Measurements from ENCODE around the gene DNAH3.
"Not testable (repeated sequence)": the region's sequence is repeated elsewhere in the genome, so short reads cannot be mapped to it uniquely, and the experiment has no call there.

The DNAH3 gene

DNA sequence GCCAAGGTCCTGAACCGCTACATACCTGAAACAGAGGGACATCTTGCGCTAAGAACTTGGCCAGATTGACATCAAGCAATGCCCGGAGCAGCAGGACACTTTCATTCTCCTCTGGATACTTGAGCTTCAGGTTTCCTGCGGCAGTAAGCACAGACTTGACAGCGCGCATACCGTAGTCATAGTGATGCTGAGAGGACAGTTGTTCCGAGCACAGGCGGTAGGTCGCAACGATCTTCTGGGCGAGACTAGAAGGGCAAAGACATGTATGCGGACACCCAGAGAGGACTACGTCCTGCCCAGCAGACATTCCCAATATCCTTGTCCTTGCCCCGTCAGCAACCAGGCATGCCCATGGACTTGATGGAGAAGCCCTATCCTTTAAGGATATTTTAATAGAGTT lies 112.9 kb downstream of the DNAH3 start:
- no peak for DNase-seq
- in situ Hi-C loops (cut with MboI; ENCODE audit: low pct_unique_long_range_greater_than_20kb, low sequenced_read_pairs): no loop called here

GRCh38 chr16:21037168-21037567 lies 113.5 kb downstream of the DNAH3 start:
- DNase-seq: no peak

DNA sequence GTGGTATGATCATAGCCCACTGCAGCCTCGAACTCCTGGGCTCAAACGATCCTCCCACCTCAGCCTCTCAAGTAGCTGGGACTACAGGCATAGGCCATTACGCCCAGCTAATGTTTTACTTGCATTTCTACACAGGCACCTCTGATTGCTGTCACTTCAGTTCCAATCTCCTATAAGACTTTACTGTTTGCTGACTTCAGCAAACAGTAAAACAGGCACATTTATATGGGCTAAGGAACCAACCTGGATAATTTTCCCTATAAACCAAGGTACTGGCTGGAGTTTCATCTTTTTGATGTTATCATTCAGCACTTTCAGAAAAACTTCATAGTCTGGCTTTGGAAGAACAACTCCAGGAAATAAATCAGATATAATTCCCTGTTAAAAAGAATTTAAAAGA lies 114.2 kb downstream of the DNAH3 start:
- no peak for DNase-seq
- in situ Hi-C loops (cut with MboI; ENCODE audit: low pct_unique_long_range_greater_than_20kb, low sequenced_read_pairs): no loop called here

More at GRCh38 chr16:21037168-21037567, 113.5 kb downstream of the DNAH3 start:
- in situ Hi-C loops (cut with MboI; ENCODE audit: low pct_unique_long_range_greater_than_20kb, low sequenced_read_pairs): no loop called here

DNA sequence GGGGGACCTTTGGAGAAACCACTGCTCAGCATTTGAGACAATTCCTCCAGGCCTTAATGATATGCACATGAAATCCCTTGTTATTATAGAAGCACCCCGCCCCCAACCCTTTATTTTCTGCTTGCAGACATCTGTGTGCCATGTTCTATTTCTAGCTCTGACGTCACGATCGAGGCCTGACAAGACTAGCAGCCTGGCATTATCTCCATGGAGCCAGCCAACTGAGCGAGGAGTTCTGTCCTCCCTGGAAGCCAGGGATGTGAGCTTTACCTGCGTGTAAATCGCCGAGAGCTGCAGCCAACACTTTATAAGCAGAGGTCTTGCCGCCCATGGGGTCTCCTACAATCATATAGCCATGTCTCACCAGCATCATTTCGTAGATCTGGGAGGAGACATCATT lies 116.9 kb downstream of the DNAH3 start:
- in situ Hi-C loops (cut with MboI; ENCODE audit: low pct_unique_long_range_greater_than_20kb, low sequenced_read_pairs): no loop called here
- no peak for DNase-seq

DNA sequence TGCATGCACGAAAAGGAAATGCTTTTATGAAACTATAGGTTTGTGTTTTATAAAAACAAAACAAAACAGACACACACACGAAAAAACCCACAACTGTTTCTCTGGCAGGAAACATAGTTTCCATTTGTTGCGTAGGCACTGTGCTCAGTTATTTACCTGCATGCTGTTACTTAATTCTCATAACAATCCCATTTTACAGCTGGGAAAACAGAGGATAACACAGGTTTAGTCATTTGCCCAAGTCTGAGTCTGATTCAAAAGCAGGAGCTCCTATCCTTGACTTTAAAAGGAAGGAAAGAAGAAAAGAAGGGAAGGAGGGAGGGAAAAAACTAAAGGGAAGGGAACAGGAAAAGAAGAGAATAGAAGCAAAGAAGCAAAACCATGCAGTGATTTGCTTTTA lies 117.4 kb downstream of the DNAH3 start:
- in situ Hi-C loops (cut with MboI; ENCODE audit: low pct_unique_long_range_greater_than_20kb, low sequenced_read_pairs): no loop called here
- DNase-seq: no peak

DNA sequence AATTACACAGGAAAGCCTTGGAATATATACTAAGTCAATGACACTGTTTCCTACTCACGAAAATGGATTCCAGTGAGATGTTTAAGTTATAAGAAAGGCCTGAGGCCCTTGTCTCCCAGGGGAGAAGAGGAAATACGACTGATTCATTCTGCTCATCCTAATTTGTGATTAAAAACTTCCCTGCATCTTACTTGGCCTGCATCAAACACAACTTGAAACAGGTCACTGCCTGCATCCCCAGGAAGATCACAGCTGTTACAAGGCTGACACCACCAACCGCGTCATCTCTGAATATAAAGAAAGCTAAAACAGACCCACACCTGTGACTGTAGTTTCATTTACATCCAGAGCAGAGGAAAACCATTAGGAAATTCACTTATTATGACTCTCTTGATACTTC lies 121.9 kb downstream of the DNAH3 start:
- in situ Hi-C loops (cut with MboI; ENCODE audit: low pct_unique_long_range_greater_than_20kb, low sequenced_read_pairs): no loop called here
- DNase-seq: no peak

GRCh38 chr16:21026846-21027245 lies 123.8 kb downstream of the DNAH3 start:
- in situ Hi-C loops (cut with MboI; ENCODE audit: low pct_unique_long_range_greater_than_20kb, low sequenced_read_pairs): no loop called here

GRCh38 chr16:21023509-21024202 lies 127.0 kb downstream of the DNAH3 start:
- DNase-seq: peak; percentile 57
- in situ Hi-C loops (cut with MboI; ENCODE audit: low pct_unique_long_range_greater_than_20kb, low sequenced_read_pairs): no loop called here

More at GRCh38 chr16:21026846-21027245, 123.8 kb downstream of the DNAH3 start:
- DNase-seq: no peak

DNA sequence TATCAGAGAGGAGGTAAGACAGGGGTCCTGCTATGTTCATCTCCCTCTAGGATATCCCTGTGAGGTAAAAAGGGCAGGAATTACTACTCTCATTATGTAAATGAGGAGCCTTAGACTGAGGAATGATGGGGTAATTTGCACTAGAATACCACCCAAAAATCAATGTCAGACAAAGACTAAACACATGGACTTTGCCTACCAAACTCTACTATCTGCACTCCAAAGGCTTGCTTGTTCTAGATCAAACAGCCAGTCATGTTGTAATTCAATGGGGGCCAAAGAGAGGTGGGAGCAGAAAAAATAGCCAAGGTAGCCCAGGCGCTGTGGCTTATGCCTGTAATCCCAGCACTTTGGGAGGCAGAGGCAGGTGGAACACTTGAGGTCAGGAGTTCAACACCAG lies 129.3 kb downstream of the DNAH3 start:
- in situ Hi-C loops (cut with MboI; ENCODE audit: low pct_unique_long_range_greater_than_20kb, low sequenced_read_pairs): no loop called here
- no peak for DNase-seq

DNA sequence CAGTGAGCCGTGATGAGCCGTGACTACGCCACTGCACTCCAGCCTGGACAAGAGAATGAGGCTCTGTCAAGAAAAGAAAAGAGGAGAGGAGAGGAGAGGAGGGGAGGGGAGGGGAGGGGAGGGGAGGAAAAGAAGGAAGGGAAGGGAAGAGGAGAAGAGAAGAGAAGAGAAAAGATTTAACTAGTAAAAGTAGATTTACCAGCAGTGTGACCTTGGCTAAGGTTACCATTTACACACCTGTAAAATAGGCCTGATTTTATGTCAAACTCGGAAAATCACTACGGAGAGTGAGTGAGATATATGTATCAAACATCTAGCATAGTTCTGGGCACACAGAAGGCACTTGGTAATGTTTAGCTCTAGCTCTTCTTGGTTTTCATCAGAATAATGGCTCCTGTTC lies 140.8 kb downstream of the DNAH3 start:
- DNase-seq: no peak
- in situ Hi-C loops (cut with MboI; ENCODE audit: low pct_unique_long_range_greater_than_20kb, low sequenced_read_pairs): no loop called here

GRCh38 chr16:21005008-21005407 lies 145.6 kb downstream of the DNAH3 start:
- DNase-seq: no peak
- in situ Hi-C loops (cut with MboI; ENCODE audit: low pct_unique_long_range_greater_than_20kb, low sequenced_read_pairs): no loop called here

DNA sequence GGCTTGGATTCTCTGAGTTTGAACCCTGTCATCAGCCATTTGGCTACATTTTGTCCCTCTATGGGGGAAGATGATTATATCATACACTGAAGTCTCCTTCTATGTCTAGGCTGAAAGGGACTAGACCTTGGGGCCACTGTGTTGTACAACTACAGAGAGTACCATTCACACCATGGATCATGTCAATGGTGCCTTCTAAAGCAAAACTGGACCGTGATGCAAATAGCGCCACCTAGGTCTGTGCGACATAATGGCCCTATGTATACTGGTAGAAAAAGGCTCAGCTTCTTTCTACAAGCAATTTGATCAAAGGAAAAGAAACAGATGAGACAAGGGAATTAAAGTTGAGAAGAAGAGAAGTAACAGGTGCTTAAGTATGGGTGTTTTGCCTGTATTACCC lies 149.4 kb downstream of the DNAH3 start:
- DNase-seq: peak; percentile 30
- in situ Hi-C loops (cut with MboI; ENCODE audit: low pct_unique_long_range_greater_than_20kb, low sequenced_read_pairs): no loop called here

DNA sequence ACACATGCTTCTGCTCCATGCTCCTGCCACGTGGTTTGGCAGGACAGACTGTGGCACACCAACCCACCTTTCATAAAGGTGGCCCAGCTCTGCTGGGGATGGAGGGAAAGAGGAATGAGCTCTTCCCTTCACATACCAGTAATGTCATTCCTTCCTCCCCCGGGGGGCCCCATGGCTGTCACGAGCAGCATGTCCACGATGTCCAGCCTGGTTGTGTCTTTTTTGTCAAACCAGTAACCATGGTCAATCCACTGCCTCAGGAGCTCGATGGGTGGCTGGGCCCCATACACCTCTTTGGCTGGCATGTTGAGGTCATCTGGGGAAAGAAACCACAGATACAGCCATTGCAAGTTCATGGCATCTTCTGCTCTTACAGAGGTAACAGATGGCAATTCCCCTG lies 153.5 kb downstream of the DNAH3 start:
- in situ Hi-C loops (cut with MboI; ENCODE audit: low pct_unique_long_range_greater_than_20kb, low sequenced_read_pairs): no loop called here
- no peak for DNase-seq

DNA sequence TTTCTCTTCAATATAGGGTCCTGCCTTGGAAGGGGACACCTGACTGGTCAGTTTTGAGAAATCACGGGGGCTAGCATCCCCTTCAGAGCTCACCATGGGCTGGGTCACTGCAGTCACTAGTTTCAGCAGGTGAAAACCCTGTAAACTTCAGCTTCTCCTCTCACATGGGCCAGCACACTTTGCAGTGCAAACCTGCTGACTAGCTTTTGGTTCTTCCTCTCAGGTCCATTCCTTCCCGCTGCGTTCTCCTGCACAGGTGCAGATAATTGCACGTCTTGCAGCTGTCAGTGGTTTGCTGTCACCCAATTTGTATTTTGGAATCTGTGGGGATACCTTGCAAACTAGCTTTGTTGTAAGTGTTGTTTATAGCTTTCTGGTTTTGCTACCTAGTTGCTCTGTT lies 154.9 kb downstream of the DNAH3 start:
- DNase-seq: no peak
- in situ Hi-C loops (cut with MboI; ENCODE audit: low pct_unique_long_range_greater_than_20kb, low sequenced_read_pairs): no loop called here

DNA sequence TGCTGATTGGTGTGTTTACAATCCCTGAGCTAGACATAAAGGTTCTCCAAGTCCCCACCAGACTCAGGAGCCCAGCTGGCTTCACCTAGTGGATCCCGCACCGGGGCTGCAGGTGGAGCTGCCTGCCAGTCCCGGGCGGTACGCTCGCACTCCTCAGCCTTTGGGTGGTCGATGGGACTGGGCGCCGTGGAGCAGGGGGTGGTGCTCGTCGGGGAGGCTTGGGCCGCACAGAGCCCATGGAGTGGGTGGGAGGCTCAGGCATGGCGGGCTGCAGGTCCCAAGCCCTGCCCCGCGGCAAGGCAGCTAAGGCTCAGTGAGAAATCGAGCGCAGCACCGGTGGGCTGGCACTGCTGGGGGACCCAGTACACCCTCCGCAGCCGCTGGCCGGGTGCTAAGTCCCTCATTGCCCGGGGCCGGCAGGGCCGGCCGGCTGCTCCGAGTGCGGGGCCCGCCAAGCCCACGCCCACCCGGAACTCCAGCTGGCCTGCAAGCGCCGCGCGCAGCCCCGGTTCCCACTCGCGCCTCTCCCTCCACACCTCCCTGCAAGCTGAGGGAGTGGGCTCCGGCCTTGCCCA lies 161.1 kb downstream of the DNAH3 start:
- in situ Hi-C loops (cut with MboI; ENCODE audit: low pct_unique_long_range_greater_than_20kb, low sequenced_read_pairs): not testable (repeated sequence)

DNA sequence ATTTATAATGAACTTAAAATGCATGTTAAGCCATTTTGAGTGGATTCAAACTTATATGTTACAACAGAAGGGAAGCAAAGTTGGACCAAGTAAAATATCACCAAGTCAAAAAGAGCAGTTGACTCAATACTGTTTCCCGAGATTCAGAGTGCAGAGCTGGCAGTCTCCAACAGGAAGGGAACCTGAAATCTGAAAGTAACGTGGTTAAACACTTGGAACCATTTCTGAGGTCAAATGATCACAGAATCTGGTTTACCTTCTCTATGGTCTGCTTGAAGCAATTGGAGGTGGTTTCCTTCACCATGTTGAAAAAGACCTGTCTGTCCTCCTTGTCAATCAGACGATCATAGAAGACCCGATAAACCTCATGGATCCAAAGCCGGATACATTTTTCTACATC lies 163.6 kb downstream of the DNAH3 start:
- DNase-seq: no peak
- in situ Hi-C loops (cut with MboI; ENCODE audit: low pct_unique_long_range_greater_than_20kb, low sequenced_read_pairs): no loop called here

More for the DNA sequence above, 161.1 kb downstream of the DNAH3 start:
- not testable (repeated sequence) for DNase-seq

DNA sequence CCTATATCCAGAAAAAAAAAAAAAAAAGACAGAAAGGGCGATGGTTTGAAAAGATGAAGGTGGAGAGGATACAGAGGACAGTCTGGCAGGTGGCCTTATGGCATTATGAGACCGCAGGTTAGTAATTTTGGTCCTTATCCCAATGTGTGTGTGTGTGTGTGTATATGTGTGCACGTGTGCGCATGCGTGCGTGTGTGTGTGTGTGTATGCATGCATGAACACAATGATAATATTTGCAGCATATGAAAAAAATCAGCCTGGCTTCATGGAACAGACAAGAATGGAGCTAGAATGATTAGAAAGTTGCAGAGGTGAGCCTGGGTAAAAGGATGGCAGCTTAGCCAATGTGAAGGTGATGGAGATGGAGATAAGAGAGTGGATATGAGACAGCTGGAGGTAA lies 166.6 kb downstream of the DNAH3 start:
- DNase-seq: no peak
- in situ Hi-C loops (cut with MboI; ENCODE audit: low pct_unique_long_range_greater_than_20kb, low sequenced_read_pairs): no loop called here

GRCh38 chr16:20976576-20976975 lies 174.1 kb downstream of the DNAH3 start:
- peak; percentile 30 for DNase-seq
- in situ Hi-C loops (cut with MboI; ENCODE audit: low pct_unique_long_range_greater_than_20kb, low sequenced_read_pairs): no loop called here

DNA sequence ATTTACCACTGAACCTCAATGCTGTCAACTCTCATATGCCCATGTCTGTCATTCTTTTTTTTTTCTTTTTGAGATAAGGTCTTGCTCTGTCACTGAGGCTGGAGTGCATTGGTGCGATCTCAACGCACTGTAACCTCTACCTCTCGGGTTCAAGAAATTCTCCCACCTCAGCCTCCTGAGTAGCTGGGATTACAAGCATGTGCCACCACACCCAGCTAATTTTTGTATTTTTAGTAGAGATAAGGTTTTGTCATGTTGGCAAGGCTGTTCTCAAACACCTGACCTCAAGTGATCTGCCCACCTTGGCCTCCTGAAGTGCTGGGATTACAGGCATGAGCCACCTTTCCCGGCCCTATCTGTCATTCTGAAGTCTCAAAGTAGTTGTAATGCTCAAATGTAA lies 177.4 kb downstream of the DNAH3 start:
- in situ Hi-C loops (cut with MboI; ENCODE audit: low pct_unique_long_range_greater_than_20kb, low sequenced_read_pairs); DNase-seq: not testable (repeated sequence)

DNA sequence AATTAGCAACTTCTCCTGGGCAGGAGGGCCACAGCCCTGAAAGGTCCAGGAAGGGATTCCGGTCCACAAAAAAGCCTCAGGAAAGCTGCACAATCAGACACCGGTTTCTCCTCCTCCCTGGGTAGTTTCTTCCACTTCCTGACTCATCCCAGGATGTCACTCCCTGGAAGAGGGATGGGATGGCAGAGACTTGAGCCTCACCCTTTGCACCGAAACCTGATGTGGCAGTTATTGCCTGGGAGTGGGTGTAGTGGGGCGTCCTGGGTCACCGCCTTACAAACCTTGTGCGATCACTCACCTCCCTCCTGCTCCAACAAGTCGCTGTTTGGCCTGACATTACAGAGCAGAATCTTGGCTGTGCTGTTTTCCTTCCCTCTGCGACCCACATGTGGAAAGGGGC lies 179.2 kb downstream of the DNAH3 start:
- DNase-seq: no peak
- in situ Hi-C loops (cut with MboI; ENCODE audit: low pct_unique_long_range_greater_than_20kb, low sequenced_read_pairs): no loop called here

DNA sequence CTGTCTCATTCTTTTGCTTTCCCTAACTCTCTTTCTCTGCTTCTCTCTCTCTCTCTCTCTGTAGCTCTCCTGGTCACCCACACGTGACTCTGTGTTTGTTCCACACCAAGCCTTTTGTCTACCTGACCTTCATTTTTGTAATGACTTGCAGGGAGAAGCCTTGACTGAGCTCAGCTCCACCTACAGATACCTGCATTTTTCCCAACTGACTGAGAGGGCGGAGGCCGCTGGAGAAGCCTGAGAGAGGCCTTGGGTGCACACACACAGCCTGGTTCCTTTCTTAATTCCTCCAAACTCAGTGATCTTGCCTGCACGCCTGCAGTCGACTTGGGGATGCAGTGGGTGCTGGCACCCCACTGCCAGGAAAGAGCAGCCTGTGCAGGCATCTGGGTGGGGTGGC lies 181.3 kb downstream of the DNAH3 start:
- DNase-seq: no peak
- in situ Hi-C loops (cut with MboI; ENCODE audit: low pct_unique_long_range_greater_than_20kb, low sequenced_read_pairs): no loop called here
